Nasal cavity respiratory epithelium epithelial cell of viscerocranial mucosa (primary cell): ENCODE data around the gene SLC2A9. TPM values are rescaled to one million over a fixed set of nuclear protein-coding genes. Genes with fewer than 3 reads are reported as not detected.

Experiments
- total RNA-seq: library from RNA; depleted of rRNA; stranded (reverse); fragments of >200 nt; gene quantifications from 2 replicates; pipeline ENCODE4 v1.2.3, GENCODE V29; 2014

The SLC2A9 gene
- 37.6 and 78.7 TPM in 2 replicates for total RNA-seq

GRCh38 chr4:10020871-10021652, at the start of gene SLC2A9:
TSS of gene SLC2A9 (minus strand) at chr4:10021497. CDS start at chr4:10021429, 68 bp downstream.

DNA sequence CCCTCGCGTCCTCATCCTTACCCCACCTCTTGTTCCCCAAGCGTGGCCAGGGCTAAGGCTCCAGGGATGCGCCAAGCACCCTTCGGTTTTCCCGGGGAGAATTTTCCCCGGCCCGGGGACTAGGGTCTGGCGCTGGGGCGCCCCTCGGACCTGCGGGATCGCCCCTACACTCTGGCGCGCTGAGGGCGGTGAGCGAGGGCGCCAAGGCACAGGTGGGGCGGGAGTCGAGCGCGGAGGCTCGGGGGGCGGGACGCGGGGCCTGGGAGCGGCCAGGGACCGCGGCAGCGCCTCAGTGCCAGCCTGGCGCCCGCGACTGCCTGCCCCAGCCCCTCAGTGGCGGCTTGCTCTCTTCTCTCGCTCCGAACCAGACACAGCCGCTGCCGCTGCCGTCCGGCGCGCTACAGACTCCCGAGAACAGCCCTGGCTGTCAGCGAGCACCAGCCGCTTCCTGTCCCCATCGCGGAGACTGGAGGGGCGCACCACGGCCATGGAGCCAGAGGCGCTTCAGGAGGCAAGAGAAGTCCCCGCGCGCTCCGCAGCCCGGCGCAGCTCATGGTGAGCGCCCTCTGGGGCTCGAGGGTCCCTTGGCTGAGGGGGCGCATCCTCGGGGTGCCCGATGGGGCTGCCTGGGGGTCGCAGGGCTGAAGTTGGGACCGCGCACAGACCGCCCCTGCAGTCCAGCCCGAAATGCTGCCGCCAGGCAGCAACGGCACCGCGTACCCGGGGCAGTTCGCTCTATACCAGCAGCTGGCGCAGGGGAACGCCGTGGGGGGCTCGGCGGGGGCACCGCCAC, 239.8 kb downstream of the SLC2A9 start, which contains the start of gene DRD5:
TSS of gene DRD5 (plus strand) at position 292 of the 793 bp plus-strand sequence. CDS start at position 688, 396 bp downstream.

Other genes starting within 250 kb of the SLC2A9 start
- 0.14 TPM in 1 of 2 replicates, not detected in the other for gene DRD5, start 239.9 kb downstream of the SLC2A9 start, total RNA-seq
- gene WDR1, start 95.3 kb upstream of the SLC2A9 start, total RNA-seq, result 320 and 323 TPM in 2 replicates